GM12875 (cell line): Measurements from ENCODE around the gene SECISBP2L.

Experiments used
- H3K4me3 ChIP-seq: one replicate; pipeline ENCODE4 v1.5.1; 2011; ENCODE audit warnings: low read depth, low read length, control low read depth
- CTCF ChIP-seq: IDR thresholded peaks from 2 replicates; pipeline ENCODE4 v1.5.1; 2011; ENCODE audit warnings: low read depth, mild to moderate bottlenecking, control low read depth, inconsistent platforms, low read length, moderate library complexity, borderline replicate concordance; ENCODE audit not compliant: insufficient read depth

Gene SECISBP2L

DNA sequence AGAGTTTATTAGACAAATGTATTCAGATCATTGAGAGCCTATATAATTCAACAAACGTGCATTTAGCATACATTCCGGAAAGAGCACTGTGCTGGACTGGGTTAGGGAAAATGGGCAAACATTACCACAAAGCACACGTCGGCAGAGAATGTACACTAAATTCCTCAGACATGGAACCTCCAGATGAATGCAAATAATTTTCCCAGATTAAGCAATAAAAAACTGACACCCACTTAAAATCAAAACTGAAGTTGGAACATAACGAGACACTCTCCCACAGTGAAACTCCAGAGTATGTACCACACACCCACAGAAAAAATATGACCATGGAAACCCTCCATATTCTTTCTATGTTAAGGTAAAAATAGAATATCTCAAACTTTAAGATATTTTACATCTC is 4.8 kb downstream of the SECISBP2L start:
- H3K4me3 ChIP-seq: no peak overlapping the region
- TF ChIP-seq CTCF: no peak

DNA sequence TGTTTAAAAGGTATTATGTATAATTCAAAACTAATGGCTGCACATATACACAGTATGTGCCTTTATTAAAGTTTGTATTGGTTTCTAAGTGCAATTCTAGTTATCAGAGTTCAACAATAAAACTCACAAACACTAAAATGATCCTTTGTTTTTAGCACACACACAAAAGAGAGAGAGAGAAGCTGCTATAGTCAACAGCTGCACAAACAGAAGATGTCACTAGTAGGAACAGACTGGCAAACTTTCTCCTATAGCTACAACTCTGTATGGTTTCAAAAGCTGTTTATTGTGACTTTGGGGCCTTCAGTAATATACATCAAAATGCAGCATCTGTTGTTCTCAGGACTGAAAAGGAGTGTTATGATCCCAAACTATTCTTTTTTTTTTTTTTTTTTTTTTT is 6.1 kb downstream of the SECISBP2L start:
- TF ChIP-seq CTCF: no peak
- no peak overlapping the region for H3K4me3 ChIP-seq

DNA sequence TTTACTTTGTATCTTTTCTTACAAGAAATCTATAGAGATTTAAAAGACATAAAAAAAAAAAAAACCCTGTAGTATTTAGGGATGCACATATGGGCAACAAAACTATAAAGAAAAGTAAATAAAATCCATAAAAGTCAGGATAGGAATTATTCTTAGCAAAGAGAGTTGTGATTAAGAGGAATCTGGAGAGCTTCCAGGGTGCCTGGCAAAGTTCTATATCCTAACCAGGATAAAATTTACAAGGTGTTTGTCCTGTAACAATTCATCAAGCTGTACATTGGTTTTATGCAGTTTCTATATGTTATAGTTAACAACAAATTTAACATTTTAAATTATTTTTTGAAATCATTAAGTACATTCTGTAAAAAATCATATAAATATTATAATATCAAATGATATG is 7.9 kb downstream of the SECISBP2L start:
- no peak overlapping the region for H3K4me3 ChIP-seq
- TF ChIP-seq CTCF: no peak

DNA sequence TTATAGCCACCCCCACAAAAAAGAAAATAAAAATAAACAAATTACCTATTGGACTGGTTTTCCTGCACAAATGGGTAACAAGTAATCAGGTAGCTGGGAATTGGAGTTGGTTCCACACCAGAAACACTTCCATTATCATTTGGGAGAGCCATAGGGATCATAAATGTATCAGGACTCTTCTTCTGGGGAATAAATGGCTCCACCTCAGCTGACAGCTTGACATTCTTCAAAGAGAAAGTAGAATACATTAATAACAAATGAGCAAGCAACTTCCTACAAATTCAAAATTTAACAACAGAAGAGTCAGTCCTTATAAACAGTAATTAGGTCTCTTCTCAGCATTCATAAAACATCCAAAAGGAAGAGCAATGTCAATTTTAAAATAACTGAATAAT is 8.7 kb downstream of the SECISBP2L start:
- H3K4me3 ChIP-seq: no peak overlapping the region
- TF ChIP-seq CTCF: no peak

GRCh38 chr15:49036650-49037545 is 9.3 kb downstream of the SECISBP2L start:
- TF ChIP-seq CTCF: no peak
- H3K4me3 ChIP-seq: no peak overlapping the region

DNA sequence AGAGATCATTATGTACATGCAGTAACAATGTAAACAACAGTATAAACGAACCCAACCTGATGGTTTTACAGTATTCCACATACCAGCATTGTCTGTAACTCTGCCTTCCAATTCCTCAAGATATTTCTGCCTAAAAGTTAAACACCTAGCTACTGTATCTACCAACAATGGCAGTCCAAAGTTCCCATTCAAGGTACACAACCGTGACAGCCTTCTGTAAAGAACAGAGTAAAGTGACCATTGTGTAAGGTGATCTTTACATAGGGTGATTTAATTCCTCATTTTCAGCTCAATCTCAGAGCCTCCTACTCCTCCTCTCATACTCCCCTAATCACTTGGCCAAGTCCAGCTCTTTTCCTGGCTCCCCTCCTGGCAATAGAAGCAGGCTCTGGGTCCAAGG is 10.4 kb downstream of the SECISBP2L start:
- H3K4me3 ChIP-seq: no peak overlapping the region
- no peak for TF ChIP-seq CTCF

GRCh38 chr15:49032601-49033145 is 13.6 kb downstream of the SECISBP2L start:
- no peak overlapping the region for H3K4me3 ChIP-seq
- no peak for TF ChIP-seq CTCF
